Measurements from ENCODE around the gene SLC9A7.

The SLC9A7 gene

DNA sequence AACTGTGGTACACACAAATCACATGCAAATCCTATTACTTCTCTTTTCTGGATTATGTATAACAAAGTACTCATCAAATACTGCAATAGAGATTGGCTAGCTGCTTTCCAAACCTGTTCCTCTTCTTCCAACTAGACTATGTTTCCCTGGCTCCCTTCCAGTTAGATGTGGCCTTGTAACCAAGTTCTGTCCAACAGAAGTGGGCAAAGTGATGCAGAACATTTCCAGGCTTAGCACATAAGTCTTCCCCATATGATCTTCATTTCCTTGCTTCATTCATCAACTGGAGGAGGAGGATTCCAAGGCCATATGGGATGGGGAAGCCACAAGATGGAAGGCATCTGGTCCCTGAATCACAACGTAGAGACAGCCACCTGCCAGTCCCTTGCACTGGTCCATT, 8.0 kb downstream of the SLC9A7 start:
- H3K4me3 ChIP-seq (replicated peaks; ENCODE audit: low read depth, low read length) = no peak overlapping the region
- DNase-seq (ENCODE audit: extremely low read depth, insufficient read length) = no peak
- TF ChIP-seq, protein P1, sequence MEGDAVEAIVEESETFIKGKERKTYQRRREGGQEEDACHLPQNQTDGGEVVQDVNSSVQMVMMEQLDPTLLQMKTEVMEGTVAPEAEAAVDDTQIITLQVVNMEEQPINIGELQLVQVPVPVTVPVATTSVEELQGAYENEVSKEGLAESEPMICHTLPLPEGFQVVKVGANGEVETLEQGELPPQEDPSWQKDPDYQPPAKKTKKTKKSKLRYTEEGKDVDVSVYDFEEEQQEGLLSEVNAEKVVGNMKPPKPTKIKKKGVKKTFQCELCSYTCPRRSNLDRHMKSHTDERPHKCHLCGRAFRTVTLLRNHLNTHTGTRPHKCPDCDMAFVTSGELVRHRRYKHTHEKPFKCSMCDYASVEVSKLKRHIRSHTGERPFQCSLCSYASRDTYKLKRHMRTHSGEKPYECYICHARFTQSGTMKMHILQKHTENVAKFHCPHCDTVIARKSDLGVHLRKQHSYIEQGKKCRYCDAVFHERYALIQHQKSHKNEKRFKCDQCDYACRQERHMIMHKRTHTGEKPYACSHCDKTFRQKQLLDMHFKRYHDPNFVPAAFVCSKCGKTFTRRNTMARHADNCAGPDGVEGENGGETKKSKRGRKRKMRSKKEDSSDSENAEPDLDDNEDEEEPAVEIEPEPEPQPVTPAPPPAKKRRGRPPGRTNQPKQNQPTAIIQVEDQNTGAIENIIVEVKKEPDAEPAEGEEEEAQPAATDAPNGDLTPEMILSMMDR (IDR thresholded peaks at IDR 0.05; ENCODE audit: insufficient read depth, low read length, poor library complexity, severe bottlenecking) = no peak
- H3K27me3 ChIP-seq (replicated peaks; ENCODE audit: control insufficient read depth, insufficient read depth, low read length) = no peaks in the 10 kb centered on the region
- no peaks in the 10 kb centered on the region for H3K36me3 ChIP-seq (ENCODE audit: control insufficient read depth, insufficient read depth, low read length)

DNA sequence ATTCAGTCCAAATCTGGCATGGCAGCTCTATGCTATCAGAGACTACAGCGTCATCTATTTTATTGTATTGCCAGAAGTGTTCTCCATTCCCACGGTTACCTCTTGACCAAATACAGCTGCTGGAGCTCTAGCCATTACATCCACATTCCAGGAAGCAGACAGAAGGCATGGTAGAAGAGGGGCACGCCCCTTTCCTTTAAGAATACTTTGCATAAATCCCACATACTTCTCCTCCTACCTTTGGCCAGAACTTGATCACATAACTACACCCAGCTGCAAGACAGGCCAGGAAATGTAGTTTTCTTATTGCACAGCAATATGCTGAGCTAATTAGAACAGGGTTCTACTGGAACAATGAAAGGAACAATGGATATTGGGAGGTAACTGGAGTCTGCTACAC, 14.9 kb downstream of the SLC9A7 start:
- Histone ChIP-seq H3K36me3 (ENCODE audit: control insufficient read depth, insufficient read depth, low read length) (no peaks in the 10 kb centered on the region), H3K4me3 (replicated peaks; ENCODE audit: low read depth, low read length) (no peak overlapping the region), H3K27me3 (replicated peaks; ENCODE audit: control insufficient read depth, insufficient read depth, low read length) (no peaks in the 10 kb centered on the region)
- TF ChIP-seq, protein P1 (IDR thresholded peaks at IDR 0.05; ENCODE audit: insufficient read depth, low read length, poor library complexity, severe bottlenecking) = no peak
- no peak for DNase-seq (ENCODE audit: extremely low read depth, insufficient read length)

DNA sequence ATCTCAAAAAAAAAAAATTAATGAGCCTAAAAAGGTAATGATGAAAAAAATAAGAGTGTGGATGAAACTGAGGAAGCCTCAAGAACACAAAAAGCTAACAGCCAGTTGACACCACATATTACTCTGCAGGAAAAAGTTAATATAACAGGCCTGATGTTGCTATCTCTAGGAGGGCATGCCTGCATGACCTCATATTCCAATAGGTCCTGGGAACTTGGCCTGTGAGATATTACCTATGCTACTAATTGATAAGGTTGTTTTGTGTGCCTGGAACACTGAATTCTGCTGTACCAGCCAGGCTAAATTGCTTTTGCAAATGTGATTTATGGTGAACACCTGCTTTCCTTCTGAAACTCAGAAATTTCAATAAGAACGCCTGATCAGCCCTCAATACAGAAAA, 15.9 kb downstream of the SLC9A7 start:
- TF ChIP-seq, protein P1 (IDR thresholded peaks at IDR 0.05; ENCODE audit: insufficient read depth, low read length, poor library complexity, severe bottlenecking) = no peak
- Histone ChIP-seq H3K27me3 (replicated peaks; ENCODE audit: control insufficient read depth, insufficient read depth, low read length) (no peaks in the 10 kb centered on the region), H3K4me3 (replicated peaks; ENCODE audit: low read depth, low read length) (no peak overlapping the region), H3K36me3 (ENCODE audit: control insufficient read depth, insufficient read depth, low read length) (no peaks in the 10 kb centered on the region)
- no peak for DNase-seq (ENCODE audit: extremely low read depth, insufficient read length)

DNA sequence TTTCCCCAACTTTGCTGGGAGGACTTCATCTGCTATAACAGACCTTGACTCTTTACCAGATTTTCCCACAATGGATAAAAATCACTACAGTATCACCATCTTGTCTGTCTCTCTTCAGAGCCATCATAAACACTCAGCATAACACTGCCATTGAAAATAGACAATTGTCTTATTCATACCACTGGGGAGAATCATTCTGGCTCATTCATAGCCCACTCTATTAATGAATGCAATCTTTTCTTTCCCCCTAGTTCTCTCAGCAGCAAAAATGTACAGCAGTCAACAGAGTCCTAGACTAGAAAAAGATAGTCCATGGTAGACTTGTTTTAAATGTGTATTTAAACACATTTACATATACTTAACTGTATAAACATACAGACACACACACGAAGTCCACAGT, 19.2 kb downstream of the SLC9A7 start:
- Histone ChIP-seq H3K27me3 (replicated peaks; ENCODE audit: control insufficient read depth, insufficient read depth, low read length) (no peaks in the 10 kb centered on the region), H3K4me3 (replicated peaks; ENCODE audit: low read depth, low read length) (no peak overlapping the region), H3K36me3 (ENCODE audit: control insufficient read depth, insufficient read depth, low read length) (no peaks in the 10 kb centered on the region)
- TF ChIP-seq, protein P1 (IDR thresholded peaks at IDR 0.05; ENCODE audit: insufficient read depth, low read length, poor library complexity, severe bottlenecking) = no peak
- no peak for DNase-seq (ENCODE audit: extremely low read depth, insufficient read length)

DNA sequence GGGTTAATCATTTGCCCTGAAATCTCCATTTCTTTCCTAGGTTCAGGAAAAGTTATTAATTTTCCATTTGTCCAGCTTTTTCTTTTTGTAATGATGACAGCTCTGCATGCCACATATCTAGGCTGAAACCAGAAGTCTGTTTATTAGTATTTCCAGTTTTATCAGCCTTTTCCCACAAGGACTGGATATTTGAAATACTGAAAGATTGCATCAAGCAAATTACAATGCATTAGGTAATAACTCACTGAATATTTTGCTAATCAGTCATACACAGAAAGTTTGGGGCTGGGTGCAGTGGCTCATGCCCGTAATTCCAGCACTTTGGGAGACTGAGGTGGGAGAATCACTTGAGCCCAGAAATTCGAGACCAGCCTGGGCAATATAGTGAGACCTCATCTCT, 21.5 kb downstream of the SLC9A7 start:
- no peaks in the 10 kb centered on the region for H3K36me3 ChIP-seq (ENCODE audit: control insufficient read depth, insufficient read depth, low read length)
- no peak overlapping the region for H3K4me3 ChIP-seq (replicated peaks; ENCODE audit: low read depth, low read length)
- TF ChIP-seq, protein P1 (IDR thresholded peaks at IDR 0.05; ENCODE audit: insufficient read depth, low read length, poor library complexity, severe bottlenecking) = no peak
- no peak for DNase-seq (ENCODE audit: extremely low read depth, insufficient read length)
- no peaks in the 10 kb centered on the region for H3K27me3 ChIP-seq (replicated peaks; ENCODE audit: control insufficient read depth, insufficient read depth, low read length)

DNA sequence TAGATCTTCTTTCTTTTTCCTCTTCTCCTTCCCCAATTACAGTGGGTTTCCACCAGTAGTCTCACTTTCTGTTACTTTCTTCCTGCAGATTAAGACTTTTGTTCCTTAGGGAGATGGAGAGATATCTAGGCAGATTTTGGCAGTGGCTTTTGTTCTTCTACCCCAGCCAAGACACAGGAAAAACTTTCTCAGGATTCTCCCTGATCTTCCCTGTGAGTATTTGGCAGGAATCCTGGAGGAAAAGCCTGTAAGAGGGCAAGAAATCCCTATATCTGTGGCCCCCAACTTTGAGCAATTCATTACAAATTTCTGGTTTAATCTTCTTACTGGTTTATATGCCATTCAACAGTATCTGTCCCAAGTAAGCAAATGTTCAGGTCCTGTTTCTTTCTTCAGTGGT, 21.9 kb downstream of the SLC9A7 start:
- Histone ChIP-seq H3K27me3 (replicated peaks; ENCODE audit: control insufficient read depth, insufficient read depth, low read length) (no peaks in the 10 kb centered on the region), H3K4me3 (replicated peaks; ENCODE audit: low read depth, low read length) (no peak overlapping the region), H3K36me3 (ENCODE audit: control insufficient read depth, insufficient read depth, low read length) (no peaks in the 10 kb centered on the region)
- no peak for DNase-seq (ENCODE audit: extremely low read depth, insufficient read length)
- TF ChIP-seq, protein P1 (IDR thresholded peaks at IDR 0.05; ENCODE audit: insufficient read depth, low read length, poor library complexity, severe bottlenecking) = no peak

Data from GM06990 (cell line).